Measurements from ENCODE around the gene TTC7B.

TTC7B gene

DNA sequence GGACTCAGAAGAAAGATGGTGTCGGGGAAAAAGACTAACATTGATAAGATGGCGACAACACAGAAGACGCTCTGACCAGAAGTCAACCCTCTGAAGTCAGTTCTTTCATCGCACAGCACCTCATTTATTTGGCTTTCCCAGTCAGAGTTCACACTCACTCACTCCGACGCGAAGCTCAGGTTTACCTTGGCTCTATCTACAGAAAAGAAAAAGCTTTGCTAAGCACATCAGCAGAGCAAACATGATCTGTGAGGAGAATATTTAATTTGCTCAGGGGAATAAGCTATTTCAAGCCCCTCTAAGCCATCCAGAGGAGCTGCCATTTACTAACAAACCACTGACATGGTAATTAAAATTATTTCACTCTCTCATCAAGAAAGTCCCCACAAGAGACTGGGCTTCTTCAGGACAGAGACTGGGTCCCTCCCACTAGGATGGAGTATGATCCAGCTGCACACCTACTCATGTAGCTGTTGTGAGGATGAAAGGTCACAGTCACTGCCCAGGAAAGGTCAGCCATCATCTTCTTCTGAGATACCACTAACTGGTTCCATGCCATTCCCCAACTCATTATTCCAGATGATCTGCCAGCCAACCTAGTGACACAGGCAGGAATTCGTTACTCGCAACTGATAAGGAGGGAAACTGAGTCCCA lies 111.4 kb downstream of the TTC7B start:
- Histone ChIP-seq H3K4me1 (ENCODE audit: control insufficient read depth, insufficient read depth, low read length) (no peaks in the 10 kb centered on the region), H3K9ac (ENCODE audit: low read depth, low read length) (no peak overlapping the region), H3K4me3 (ENCODE audit: low read depth, low read length) (no peak overlapping the region), H3K27me3 (ENCODE audit: control insufficient read depth, insufficient read depth, low read length) (no peaks in the 10 kb centered on the region), H3K36me3 (ENCODE audit: control insufficient read depth, insufficient read depth, low read length) (no peaks in the 10 kb centered on the region), H3K9me3 (ENCODE audit: control insufficient read depth, insufficient read depth, low read length) (no peaks in the 10 kb centered on the region)

DNA sequence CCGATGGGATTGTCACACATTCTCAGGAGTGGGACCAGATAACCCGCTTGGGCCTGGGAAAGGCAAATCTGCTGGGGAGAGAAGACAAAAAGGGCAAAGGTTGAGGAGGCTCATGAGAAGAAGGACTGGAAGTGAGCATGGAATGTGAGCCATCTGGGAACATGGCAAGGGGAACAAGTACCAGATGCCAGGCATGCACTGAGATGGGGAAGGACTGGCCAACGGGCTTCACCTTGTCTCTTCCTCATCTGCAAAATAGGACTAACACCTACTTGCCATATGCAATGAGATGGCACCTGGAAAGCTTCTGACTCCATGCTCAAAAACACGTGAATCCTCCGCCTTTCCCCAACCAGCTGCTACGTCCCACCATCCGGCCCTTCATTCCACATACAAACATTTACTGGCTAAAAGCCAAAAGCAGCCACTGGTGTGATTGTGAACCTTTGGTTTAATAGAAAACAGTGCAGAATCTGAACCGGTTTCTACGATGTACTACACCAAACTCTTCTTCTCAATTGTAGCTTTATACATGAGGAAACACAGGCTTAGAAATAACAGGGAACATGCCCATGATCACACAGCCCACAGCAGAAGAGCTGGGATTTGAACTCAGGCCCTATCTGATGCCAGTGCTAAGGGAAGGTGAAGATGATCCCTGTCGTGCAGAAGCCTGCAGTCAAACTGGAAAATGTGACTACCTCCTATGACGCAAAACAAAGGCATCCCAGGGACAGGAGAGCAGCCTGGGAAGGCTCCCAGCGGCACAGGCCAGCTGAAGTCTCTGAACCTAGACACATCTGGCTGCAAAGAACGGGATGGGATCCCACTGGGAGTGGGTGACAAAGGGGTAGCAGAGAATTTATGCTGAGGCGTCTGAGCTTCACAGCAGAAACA lies 112.1 kb downstream of the TTC7B start:
- no peak overlapping the region for H3K4me3 ChIP-seq (ENCODE audit: low read depth, low read length)
- no peak overlapping the region for H3K9ac ChIP-seq (ENCODE audit: low read depth, low read length)
- H3K36me3 ChIP-seq (ENCODE audit: control insufficient read depth, insufficient read depth, low read length), result no peaks in the 10 kb centered on the region
- H3K27me3 ChIP-seq (ENCODE audit: control insufficient read depth, insufficient read depth, low read length), result no peaks in the 10 kb centered on the region
- no peaks in the 10 kb centered on the region for H3K9me3 ChIP-seq (ENCODE audit: control insufficient read depth, insufficient read depth, low read length)
- H3K4me1 ChIP-seq (ENCODE audit: control insufficient read depth, insufficient read depth, low read length), result no peaks in the 10 kb centered on the region

DNA sequence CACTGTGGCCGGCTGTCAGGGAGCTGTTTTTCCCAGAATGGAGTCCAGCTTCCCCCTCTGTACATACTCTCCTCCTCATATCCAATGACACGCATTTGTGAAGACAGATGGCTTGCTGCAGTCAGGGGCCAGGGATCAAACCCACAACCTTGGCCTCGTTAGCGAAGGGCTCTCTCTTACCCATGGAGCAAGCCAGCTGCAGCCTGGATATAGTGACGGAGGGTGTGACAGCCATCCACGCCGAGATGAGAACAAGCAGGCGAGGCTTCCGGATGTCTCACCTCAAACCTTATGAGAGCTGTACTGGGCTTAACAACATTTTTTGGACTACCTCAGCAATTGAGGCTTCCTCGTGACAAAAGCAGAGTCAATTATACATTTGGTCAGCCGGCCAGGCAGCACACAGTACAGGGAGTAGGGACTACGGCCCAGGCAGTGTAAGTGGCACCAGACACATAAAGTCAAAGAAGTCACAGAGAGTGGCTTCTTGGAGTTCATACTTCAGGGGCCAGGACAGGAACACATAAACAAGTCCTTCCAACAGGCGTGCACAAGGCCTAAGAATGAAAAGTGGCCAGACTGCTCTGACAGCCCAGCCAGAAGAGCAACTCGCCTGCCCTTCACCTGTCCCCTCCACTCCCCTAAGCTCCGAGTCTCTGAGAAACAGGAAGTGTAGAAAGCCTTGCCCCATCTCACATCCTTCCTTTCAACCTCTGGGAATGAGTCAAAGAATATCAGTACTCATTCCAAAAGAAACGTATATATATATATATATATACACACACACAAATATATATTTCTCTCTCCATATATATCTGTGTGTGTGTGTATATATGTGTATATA lies 115.1 kb downstream of the TTC7B start:
- no peak overlapping the region for H3K4me3 ChIP-seq (ENCODE audit: low read depth, low read length)
- no peaks in the 10 kb centered on the region for H3K36me3 ChIP-seq (ENCODE audit: control insufficient read depth, insufficient read depth, low read length)
- no peaks in the 10 kb centered on the region for H3K9me3 ChIP-seq (ENCODE audit: control insufficient read depth, insufficient read depth, low read length)
- H3K9ac ChIP-seq (ENCODE audit: low read depth, low read length), result no peak overlapping the region
- H3K27me3 ChIP-seq (ENCODE audit: control insufficient read depth, insufficient read depth, low read length), result no peaks in the 10 kb centered on the region
- no peaks in the 10 kb centered on the region for H3K4me1 ChIP-seq (ENCODE audit: control insufficient read depth, insufficient read depth, low read length)

DNA sequence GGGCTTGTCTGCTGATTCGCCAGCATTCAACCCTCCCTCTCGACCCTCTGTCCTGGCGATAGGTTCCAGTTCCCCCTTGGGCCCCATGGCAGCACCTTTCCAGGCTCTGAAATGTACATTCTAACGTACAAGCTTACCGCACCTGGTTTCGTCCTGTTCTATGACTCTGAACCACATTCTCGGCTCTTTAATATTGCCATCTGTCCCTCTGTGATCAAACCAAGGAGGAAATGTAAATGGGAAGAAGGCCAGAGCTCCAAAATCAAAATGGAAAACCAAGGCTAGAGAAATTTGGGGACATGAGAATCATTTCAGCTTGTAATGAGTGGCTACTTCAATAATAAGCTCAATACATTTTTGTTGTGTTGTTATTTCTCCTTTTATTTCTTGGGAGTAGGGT lies 117.2 kb downstream of the TTC7B start:
- Histone ChIP-seq H3K4me3 (ENCODE audit: low read depth, low read length) (no peak overlapping the region), H3K36me3 (ENCODE audit: control insufficient read depth, insufficient read depth, low read length) (no peaks in the 10 kb centered on the region), H3K9ac (ENCODE audit: low read depth, low read length) (no peak overlapping the region), H3K9me3 (ENCODE audit: control insufficient read depth, insufficient read depth, low read length) (no peaks in the 10 kb centered on the region), H3K27me3 (ENCODE audit: control insufficient read depth, insufficient read depth, low read length) (no peaks in the 10 kb centered on the region), H3K4me1 (ENCODE audit: control insufficient read depth, insufficient read depth, low read length) (no peaks in the 10 kb centered on the region)

DNA sequence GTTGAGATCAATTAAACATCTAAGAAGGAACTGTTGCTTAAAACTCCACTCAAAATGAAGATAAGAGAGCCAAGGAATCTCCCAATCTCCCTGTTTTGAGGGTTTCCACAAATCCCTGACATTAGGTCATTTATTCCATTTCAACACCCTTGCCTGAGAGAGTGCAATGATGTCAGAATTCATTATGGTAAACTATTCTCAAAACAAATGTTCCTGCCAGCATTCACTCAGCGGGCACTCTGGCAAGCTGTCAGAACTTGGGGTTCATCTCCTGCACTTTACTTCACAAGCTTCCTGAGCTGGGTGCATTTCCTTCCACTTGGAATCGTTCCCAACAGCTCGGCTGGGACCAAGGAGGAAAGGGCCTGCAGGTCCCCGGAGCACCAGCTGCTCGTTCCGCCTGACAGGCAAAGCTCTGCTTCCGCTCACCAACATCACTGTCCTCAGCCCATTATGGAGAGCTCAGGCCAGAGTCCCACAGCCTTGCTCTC lies 117.8 kb downstream of the TTC7B start:
- Histone ChIP-seq H3K36me3 (ENCODE audit: control insufficient read depth, insufficient read depth, low read length) (no peaks in the 10 kb centered on the region), H3K4me3 (ENCODE audit: low read depth, low read length) (no peak overlapping the region), H3K9ac (ENCODE audit: low read depth, low read length) (no peak overlapping the region), H3K27me3 (ENCODE audit: control insufficient read depth, insufficient read depth, low read length) (no peaks in the 10 kb centered on the region), H3K4me1 (ENCODE audit: control insufficient read depth, insufficient read depth, low read length) (no peaks in the 10 kb centered on the region), H3K9me3 (ENCODE audit: control insufficient read depth, insufficient read depth, low read length) (no peaks in the 10 kb centered on the region)

DNA sequence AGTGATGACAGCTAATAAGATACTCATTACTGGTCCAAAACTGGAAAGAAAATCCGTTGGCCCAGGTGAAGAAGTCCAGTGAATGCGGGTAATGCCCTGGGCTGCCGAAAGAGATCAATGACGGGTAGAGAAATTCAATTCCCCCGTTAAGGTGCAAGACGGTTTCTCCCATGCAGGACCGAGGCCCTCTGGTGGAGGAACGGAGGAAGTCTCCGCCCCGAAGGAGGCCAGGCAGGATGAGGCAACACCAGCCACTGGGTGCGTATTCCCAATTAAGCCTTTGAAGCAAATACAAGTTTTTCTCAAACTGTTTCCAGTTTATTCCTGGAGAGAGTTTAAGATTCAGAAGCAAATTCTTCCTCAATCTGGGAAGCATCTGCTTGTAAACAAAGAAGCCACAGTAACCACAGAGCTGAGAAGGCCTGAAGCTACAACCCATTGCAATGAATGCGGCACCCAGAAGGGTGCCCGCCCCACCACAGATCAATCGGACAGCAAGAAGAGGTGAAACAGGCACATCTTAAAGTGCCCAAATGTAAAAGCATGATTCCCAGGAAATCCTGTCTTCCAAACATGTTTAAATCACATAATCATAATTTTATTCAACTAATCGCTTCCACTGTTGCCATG lies 118.5 kb downstream of the TTC7B start:
- no peaks in the 10 kb centered on the region for H3K36me3 ChIP-seq (ENCODE audit: control insufficient read depth, insufficient read depth, low read length)
- H3K9me3 ChIP-seq (ENCODE audit: control insufficient read depth, insufficient read depth, low read length), result no peaks in the 10 kb centered on the region
- H3K27me3 ChIP-seq (ENCODE audit: control insufficient read depth, insufficient read depth, low read length), result no peaks in the 10 kb centered on the region
- H3K4me3 ChIP-seq (ENCODE audit: low read depth, low read length), result no peak overlapping the region
- H3K9ac ChIP-seq (ENCODE audit: low read depth, low read length), result no peak overlapping the region
- H3K4me1 ChIP-seq (ENCODE audit: control insufficient read depth, insufficient read depth, low read length), result no peaks in the 10 kb centered on the region

DNA sequence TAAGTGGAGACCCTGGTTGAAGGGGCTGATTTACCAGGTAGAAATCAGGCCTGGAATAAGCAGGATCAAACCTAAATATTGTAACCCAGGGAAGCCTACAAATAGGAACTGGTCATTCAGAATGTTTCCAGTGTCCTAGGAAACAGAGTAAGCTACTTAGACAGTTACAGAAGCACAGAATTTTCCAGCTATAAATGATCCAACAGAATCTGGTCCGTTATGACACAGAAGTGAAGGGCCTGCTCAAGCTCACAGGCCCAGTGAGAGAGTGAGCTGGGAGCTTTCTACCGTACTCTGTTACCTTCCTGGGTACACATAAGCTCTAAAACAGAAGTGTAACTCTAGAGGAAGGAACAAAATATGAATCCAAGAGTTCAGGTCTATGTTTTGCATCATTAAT lies 119.1 kb downstream of the TTC7B start:
- H3K9ac ChIP-seq (ENCODE audit: low read depth, low read length), result no peak overlapping the region
- H3K4me1 ChIP-seq (ENCODE audit: control insufficient read depth, insufficient read depth, low read length), result no peaks in the 10 kb centered on the region
- no peaks in the 10 kb centered on the region for H3K36me3 ChIP-seq (ENCODE audit: control insufficient read depth, insufficient read depth, low read length)
- no peak overlapping the region for H3K4me3 ChIP-seq (ENCODE audit: low read depth, low read length)
- H3K9me3 ChIP-seq (ENCODE audit: control insufficient read depth, insufficient read depth, low read length), result no peaks in the 10 kb centered on the region
- H3K27me3 ChIP-seq (ENCODE audit: control insufficient read depth, insufficient read depth, low read length), result no peaks in the 10 kb centered on the region

DNA sequence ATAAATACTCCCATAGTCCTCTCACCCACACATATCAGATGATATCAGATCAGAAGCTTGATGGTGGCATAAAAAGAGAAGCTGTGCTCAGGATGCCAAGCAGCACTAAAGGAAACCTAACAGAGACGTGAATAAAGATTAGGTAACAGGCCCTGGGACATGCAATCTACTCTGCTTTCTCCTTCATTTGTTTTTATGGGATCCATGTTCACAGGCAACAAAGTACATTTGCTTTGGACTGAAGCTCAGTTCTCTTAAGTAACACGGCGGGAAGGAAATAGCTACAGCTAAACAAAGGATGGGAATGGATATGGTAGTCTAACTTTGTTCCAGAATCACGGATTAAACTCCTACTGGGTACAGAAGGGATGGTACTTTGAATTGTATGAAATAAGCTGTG lies 119.5 kb downstream of the TTC7B start:
- Histone ChIP-seq H3K9me3 (ENCODE audit: control insufficient read depth, insufficient read depth, low read length) (no peaks in the 10 kb centered on the region), H3K4me3 (ENCODE audit: low read depth, low read length) (no peak overlapping the region), H3K4me1 (ENCODE audit: control insufficient read depth, insufficient read depth, low read length) (no peaks in the 10 kb centered on the region), H3K36me3 (ENCODE audit: control insufficient read depth, insufficient read depth, low read length) (no peaks in the 10 kb centered on the region), H3K27me3 (ENCODE audit: control insufficient read depth, insufficient read depth, low read length) (no peaks in the 10 kb centered on the region), H3K9ac (ENCODE audit: low read depth, low read length) (no peak overlapping the region)

DNA sequence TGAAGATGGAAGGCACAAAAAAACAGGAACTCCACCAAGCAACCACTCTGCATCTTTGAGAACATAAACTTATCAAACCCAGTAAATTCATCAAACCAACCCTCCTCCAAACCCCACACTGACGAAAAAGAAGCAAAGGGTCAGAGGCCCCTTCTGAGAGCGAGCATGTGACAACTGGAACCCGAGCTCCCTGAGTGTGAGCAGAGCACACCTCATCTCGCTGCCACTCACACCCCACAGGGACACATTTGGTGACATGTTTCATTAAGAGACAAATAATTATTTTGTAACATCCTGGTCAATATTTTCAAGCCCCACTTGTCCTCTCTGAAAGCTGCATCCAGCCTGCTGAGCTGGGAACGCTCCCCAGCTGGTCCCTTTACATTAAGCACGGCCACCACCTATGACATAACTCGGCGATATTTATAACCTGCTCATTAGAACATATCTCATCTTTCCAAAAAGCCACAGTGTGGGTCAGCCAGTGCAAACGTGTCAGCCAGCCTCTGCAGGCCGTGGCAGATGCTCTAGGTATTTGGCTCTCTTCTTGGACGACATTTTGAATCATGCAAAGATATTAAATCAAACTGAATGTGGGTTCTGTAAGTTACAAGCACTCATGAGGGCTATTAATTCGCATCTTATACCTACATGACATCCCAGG lies 120.1 kb downstream of the TTC7B start:
- Histone ChIP-seq H3K36me3 (ENCODE audit: control insufficient read depth, insufficient read depth, low read length) (no peaks in the 10 kb centered on the region), H3K9me3 (ENCODE audit: control insufficient read depth, insufficient read depth, low read length) (no peaks in the 10 kb centered on the region), H3K4me3 (ENCODE audit: low read depth, low read length) (no peak overlapping the region), H3K27me3 (ENCODE audit: control insufficient read depth, insufficient read depth, low read length) (no peaks in the 10 kb centered on the region), H3K4me1 (ENCODE audit: control insufficient read depth, insufficient read depth, low read length) (no peaks in the 10 kb centered on the region), H3K9ac (ENCODE audit: low read depth, low read length) (no peak overlapping the region)

DNA sequence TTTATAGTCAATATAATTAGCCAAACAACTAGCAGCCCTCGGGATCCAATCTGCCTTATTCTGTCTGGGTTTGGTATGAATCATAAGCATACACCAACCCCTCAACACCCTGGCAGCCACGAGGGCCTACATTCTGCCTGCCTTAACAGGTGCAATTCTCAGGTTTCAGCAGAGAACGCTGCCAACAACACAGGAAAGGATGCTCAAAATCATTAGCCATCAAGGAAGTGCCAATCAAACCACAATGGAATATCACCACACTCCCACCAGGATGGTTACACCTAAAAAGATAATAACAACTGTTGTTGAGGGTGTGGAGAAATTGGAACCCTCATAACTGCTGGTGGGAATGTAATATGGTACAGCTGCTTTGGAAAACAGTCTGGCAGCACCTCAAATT lies 122.8 kb downstream of the TTC7B start:
- Histone ChIP-seq H3K36me3 (ENCODE audit: control insufficient read depth, insufficient read depth, low read length) (no peaks in the 10 kb centered on the region), H3K4me3 (ENCODE audit: low read depth, low read length) (no peak overlapping the region), H3K27me3 (ENCODE audit: control insufficient read depth, insufficient read depth, low read length) (no peaks in the 10 kb centered on the region), H3K9ac (ENCODE audit: low read depth, low read length) (no peak overlapping the region), H3K4me1 (ENCODE audit: control insufficient read depth, insufficient read depth, low read length) (no peaks in the 10 kb centered on the region), H3K9me3 (ENCODE audit: control insufficient read depth, insufficient read depth, low read length) (no peaks in the 10 kb centered on the region)

DNA sequence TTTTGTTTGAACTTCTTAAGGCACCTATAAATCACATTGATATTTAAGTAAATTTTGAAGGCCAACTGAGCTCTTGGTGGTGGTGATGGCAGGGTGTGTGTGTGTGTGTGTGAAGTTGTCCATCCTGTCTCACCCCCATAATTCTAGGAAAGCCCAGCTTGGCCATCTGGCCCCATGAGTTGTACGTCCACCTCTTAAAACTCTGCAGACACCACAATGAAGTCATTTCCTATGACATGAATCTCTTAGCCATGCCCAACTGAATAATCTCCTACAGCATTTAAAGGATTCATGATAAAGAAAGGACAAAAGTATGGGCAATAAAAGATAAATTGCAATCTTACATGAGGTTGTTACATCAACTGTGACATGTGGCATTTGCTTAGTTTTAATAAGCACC lies 123.4 kb downstream of the TTC7B start:
- H3K27me3 ChIP-seq (ENCODE audit: control insufficient read depth, insufficient read depth, low read length), result no peaks in the 10 kb centered on the region
- no peaks in the 10 kb centered on the region for H3K4me1 ChIP-seq (ENCODE audit: control insufficient read depth, insufficient read depth, low read length)
- no peaks in the 10 kb centered on the region for H3K9me3 ChIP-seq (ENCODE audit: control insufficient read depth, insufficient read depth, low read length)
- no peak overlapping the region for H3K4me3 ChIP-seq (ENCODE audit: low read depth, low read length)
- H3K36me3 ChIP-seq (ENCODE audit: control insufficient read depth, insufficient read depth, low read length), result no peaks in the 10 kb centered on the region
- no peak overlapping the region for H3K9ac ChIP-seq (ENCODE audit: low read depth, low read length)
